NCI-H510A (cell line): ENCODE measurements around the gene B2M.
"Not testable (repeated sequence)": the region's sequence is repeated elsewhere in the genome, so short reads cannot be mapped to it uniquely, and the experiment has no call there.

Source experiments
- DNase-seq: peaks from one replicate; lab custom pipeline; 2025; lab: John Stamatoyannopoulos, UW

B2M gene

DNA sequence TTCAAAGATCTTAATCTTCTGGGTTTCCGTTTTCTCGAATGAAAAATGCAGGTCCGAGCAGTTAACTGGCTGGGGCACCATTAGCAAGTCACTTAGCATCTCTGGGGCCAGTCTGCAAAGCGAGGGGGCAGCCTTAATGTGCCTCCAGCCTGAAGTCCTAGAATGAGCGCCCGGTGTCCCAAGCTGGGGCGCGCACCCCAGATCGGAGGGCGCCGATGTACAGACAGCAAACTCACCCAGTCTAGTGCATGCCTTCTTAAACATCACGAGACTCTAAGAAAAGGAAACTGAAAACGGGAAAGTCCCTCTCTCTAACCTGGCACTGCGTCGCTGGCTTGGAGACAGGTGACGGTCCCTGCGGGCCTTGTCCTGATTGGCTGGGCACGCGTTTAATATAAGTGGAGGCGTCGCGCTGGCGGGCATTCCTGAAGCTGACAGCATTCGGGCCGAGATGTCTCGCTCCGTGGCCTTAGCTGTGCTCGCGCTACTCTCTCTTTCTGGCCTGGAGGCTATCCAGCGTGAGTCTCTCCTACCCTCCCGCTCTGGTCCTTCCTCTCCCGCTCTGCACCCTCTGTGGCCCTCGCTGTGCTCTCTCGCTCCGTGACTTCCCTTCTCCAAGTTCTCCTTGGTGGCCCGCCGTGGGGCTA lies at the start of gene B2M, which contains the start of gene PATL2:
Gene B2M, plus strand, starts transcription at position 422 of the 647 bp plus-strand sequence. Its CDS starts 30 bp downstream, at position 452.
Gene PATL2, minus strand, starts transcription at position 228 of the 647 bp plus-strand sequence. CDS start 34,833 bp downstream, outside the sequence.
- peak; percentile 53 for DNase-seq

GRCh38 chr15:44661576-44661975 lies 49.7 kb upstream of the B2M start:
- DNase-seq: no peak

DNA sequence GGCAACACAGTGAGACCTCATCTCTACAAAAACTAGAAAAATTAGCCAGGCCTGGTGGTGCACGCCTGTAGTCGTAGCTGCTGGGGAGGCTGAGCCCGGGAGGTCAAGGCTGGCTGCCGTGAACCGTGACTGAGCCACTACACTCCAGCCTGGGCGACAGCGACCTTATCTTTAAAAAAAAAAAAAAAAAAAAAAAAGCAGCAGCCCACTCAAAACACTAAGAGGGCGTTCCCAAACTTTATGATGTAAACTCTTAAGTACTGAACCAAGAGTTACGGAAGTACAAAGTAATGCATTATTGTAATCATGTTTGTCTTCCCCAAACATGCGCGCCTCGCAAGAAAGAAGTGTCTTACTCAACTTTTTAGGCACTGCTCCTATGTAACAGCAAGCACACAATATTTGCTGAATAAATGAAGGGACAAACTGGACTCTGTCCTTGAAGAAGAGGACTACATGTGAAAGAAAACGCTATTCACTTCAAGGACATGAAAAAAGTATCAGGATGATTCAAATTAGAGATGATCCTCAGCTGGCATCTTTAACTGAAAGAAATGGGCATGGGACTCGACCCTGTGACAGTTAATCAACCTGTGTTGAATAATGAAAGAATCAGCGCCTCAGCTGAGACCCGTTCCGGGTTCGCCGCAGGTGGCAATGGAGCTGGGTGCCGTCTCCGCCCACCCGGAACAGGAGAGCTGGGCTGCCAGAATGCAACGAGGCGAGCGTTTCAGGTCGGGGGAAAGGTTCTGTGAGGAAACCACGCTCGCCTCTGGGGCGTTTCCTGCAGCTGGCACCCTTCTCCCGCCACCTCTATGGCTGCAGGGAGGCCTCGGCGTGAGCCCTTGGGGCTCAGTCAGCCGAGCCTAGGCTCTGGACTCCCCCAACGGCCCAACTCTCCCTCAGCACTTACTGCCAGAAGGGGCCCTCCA lies 48.6 kb upstream of the B2M start:
- DNase-seq: peak; percentile 49

DNA sequence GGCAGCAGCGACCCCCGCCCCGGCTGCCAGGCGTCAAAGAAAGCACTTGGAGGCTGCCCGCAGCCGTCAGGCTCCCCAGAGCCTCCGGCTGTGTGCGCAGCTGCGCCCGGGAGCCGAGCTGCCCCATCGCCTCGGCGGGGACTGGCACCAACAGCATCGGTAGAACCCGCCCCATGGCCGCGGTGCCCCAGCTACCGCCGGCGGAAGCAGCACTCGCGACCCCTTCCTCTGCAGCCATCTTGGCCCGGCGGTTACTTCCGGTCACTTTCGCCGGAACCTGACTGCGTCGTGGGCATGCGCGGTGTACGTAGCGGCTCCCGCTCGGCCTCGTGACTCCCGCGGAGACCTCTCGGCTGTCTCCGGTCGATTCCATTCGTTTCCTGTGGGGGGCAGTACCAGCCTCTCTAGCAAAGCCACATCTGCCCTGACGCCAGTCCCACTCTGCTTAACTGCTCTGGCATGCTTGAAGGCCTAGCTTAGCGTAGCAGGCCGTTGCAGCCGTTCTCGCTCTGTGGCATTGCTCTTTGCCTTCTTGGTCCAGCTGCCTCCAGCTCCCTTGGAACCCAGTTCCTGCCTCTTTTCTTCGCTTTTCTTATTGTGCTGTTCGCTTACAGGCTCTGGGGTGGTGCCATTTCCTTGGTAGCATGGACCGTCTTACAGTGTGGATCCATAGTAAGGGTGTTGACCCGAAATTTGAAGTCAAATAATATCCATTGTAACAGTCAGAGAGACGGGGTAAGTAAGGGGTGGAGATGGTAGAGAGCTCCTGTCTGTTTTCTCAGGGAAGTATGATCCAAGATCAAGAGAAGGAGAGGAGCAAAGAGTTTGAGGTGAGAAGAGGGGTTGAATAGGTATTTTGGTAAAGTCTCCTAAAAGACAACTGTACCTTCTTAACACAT lies 47.7 kb upstream of the B2M start, which contains the start of gene SPG11:
Gene SPG11, minus strand, starts transcription at position 253 of the 899 bp plus-strand sequence. Its CDS starts 15 bp downstream, at position 238.
- peak; percentile 81 for DNase-seq

DNA sequence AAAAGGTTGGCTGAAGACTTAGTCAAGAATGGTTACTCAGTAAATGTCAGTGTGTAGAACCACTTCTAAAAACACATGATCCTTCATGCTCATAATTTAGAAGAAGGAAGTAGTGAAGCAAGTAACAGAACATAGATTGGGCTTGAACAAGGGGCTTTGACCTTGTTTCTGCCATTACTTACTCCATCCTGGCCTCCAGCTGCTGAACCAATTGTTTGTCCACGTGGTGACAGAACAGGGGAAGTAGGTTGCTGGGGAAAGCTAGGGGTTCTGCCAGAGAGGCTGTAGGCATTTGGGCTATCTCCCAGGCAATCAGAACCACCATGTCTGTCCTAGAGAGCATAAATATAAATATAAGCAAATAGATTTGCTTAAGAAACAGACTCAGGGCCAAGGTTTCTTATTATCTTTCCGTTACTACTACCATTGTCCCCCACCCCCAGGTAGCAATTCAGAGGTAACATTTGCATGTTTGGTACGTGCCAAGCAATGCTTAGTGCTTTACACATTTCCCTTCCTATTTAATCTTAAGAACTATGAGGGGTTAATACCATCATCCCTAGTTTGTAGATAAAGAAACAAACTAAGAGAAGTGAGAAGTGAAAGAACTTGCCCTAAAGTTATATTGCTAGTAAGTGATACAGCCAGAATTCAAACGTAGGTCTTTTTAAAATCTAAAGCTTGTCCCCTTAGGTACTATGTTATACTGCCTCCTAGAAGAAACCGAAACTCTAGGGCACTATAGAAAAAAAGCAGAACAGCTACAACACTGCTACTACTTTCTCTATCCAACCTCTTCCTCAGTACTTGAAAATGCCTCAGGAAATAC lies 44.9 kb upstream of the B2M start:
- DNase-seq: no peak

- no peak for DNase-seq
These were observed 44.3 kb upstream of the B2M start for GRCh38 chr15:44667039-44667360.

GRCh38 chr15:44668921-44669320 lies 42.4 kb upstream of the B2M start:
- DNase-seq: no peak

- no peak for DNase-seq
These were observed 41.0 kb upstream of the B2M start for GRCh38 chr15:44670087-44670950.

DNA sequence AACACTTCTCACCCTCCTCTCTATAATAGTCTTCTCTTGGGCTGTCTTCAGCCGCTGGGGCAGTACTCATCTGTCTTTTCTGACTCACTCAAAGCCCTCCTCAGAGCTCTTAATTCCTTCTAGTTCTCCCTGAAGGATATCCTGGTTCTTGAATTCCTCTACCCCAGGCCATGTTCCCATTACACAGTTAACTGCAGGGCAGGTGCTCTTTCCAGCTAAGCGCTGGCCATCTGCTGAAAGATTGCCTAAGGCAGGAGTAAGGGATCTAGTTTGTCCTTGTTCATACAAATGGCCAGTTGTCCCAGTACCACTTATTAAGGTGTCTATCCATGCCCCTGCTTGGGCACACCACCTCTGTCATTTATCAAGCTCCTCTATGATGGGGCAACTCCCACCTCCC lies 37.7 kb upstream of the B2M start:
- no peak for DNase-seq

GRCh38 chr15:44675911-44676310 lies 35.4 kb upstream of the B2M start:
- DNase-seq: no peak

DNA sequence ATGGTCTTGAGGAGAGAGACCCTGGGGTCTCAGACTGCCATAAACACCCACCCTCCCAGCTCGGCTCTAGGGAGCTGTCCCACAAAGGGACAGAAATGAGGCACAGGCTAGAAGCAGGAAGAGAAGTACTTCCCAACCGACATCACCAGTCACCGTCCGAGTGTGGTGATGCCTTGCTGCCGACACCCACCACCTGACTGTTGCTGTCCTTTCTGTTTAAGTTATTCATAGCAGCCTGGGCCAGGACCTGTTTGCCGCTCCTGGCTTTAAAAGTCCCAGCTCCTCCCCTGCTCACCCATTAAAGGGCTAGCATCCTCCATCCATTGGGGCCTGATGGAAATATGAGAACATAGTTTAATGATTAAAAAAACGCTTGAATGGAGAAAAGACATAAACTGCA lies 34.6 kb upstream of the B2M start:
- DNase-seq: no peak

DNA sequence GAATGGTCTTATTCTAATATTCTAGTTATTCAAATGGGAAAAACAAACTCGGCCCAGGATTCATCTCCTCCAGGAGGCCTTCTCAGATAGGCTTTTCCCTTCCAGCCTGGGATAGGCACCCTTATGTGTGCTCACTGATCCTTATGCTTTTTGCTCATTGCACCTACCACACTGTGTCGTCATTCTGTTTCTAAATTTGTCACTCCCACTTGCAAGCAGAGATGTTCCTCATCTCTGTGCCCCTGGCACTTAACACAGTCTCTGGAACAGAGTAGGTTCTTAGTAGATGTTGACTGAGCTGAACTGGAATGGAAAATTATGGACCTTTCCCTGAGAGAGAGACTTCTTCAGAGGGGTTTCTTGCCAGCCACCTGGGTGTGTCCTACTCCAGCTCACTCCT lies 29.1 kb upstream of the B2M start:
- DNase-seq: no peak

DNA sequence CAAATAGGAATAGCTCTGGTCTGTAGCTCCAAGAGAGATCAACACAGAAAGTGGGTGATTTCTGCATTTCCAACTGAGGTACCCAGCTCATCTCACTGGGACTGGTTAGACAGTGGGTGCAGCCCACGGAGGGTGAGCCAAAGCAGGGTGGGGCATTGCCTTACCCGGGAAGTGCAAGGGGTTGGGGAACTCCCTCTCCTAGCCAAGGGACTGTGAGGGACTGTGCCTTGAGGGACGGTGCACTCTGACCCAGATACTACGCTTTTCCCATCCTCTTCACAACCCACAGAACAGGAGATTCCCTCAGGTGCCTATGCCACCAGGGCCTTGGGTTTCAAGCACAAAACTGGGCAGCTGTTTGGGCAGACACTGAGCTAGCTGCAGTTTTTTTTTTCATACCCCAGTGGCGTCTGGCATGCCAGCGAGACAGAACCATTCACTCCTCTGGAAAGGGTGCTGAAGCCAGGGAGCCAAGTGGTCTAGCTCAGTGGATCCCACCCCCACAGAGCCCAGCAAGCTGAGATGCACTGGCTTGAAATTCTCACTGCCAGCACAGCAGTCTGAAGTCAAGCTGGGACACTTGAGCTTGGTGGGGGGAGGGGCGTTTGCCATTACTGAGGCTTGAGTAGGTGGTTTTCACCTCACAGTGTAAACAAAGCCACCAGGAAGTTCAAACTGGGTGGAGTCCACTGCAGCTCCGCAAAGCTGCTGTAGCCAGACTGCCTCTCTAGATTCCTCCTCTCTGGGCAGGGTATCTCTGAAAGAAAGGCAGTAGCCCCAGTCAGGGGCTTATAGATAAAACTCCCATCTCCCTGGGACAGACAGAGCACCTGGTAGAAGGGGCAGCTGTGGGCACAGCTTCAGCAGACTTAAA lies 28.3 kb upstream of the B2M start:
- peak; percentile 54 for DNase-seq

DNA sequence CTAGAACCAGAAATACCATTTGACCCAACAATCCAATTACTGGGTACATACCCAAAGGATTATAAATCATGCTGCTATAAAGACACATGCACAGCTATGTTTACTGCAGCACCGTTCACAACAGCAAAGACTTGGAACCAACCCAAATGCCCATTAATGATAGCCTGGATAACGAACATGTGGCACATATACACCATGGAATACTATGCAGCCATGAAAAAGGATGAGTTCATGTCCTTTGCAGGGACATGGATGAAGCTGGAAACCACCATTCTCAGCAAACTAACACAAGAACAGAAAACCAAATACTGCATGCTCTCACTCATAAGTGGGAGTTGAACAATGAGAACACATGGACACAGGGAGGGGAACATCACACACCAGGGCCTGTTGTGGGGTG lies 22.0 kb upstream of the B2M start:
- not testable (repeated sequence) for DNase-seq

DNA sequence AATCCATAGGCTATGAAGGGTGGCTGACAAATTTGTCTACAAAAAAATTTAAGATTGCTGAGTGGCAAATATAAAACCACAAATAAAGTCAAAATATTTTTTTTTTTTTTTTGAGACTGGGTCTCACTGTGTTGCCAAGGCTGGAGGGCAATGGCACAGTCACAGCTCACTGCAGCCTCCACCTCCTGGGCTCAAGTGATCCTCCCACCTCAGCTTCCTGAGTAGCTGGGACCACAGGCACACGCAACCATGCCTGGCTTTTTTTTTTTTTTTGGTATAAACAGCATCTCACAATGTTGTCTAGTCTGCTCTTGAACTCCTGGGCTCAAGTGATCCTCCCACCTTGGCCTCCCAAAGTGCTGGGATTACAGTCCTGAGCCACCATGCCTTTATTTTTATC lies 21.1 kb upstream of the B2M start:
- not testable (repeated sequence) for DNase-seq

DNA sequence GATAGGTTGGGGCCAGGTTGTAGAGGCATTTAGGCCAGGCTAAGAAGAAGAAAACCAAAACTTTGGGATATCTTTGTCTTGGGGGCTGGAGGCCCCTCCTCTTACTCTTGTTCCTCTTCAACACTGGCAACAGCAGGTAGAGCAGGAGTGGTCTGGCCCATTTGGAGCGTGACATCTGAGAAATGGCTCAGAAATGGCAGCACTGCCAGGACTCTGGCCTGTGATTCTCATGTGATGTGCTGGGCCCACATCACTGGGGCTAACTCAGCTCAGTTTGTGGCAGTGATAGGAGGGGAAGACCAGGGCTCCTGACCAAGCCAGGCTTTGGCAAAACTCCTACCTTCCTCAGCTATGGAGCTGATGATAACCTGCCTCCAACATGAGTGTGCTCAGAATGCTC lies 18.7 kb upstream of the B2M start:
- no peak for DNase-seq

DNA sequence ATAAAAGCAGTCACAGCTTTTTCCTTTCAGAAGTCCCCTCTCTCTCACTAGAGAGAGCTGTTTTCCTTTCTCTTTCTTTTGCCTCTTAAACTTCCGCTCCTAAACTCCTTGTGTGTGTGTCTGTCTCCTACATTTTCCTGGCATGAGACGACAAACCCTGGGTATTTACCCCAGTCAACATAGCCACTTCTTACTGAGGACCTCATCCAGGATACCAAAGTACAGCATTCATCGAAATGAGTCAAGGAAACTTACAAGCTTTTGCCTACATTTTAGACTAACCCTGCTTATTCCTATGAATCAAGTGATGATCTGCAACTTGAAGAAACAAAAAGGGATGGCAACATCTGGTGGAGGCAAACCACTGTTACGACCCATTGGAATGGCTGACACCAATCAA lies 16.9 kb upstream of the B2M start:
- no peak for DNase-seq

- DNase-seq: no peak
These were observed 16.0 kb upstream of the B2M start for GRCh38 chr15:44695294-44695693.

DNA sequence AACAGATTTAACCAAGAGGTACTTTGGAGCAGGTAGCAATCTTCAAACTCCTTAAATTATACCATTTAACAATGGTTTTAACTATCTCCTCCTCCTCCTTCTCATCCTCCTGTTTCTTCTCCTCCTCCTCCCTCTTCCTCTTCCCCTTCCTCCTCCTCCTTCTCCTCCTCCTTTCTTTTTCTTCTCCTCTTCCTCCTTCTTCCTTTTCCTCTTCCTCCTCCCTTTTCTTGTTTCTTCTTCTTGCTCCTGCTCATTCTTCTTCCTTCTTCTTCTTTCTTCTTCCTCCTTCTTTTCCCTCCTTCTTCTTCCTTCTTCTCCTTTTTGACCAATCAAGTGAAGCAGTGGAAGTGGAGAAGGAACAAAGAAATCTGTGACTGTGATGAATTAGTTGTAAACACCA lies 14.3 kb upstream of the B2M start:
- no peak for DNase-seq
